ENCODE measurements around the gene CACNG6.
"Not testable (repeated sequence)": the region's sequence is repeated elsewhere in the genome, so short reads cannot be mapped to it uniquely, and the experiment has no call there.

Gene CACNG6

GRCh38 chr19:53991224-53992113, at the start of gene CACNG6:
Gene CACNG6 (plus strand): TSS chr19:53991637. CDS start chr19:53992878, 1,241 bp downstream.
- DNase-seq (ENCODE audit: low spot score): no peak

- no peak for DNase-seq (ENCODE audit: low spot score)
Observed at GRCh38 chr19:53942001-53942786, 49.2 kb upstream of the CACNG6 start.

GRCh38 chr19:53944416-53944815, 47.0 kb upstream of the CACNG6 start:
- DNase-seq (ENCODE audit: low spot score): no peak

GRCh38 chr19:53944933-53945332, 46.5 kb upstream of the CACNG6 start:
- DNase-seq (ENCODE audit: low spot score): no peak

GRCh38 chr19:53945441-53945840, 46.0 kb upstream of the CACNG6 start:
- no peak for DNase-seq (ENCODE audit: low spot score)

GRCh38 chr19:53945998-53946397, 45.4 kb upstream of the CACNG6 start:
- no peak for DNase-seq (ENCODE audit: low spot score)

- no peak for DNase-seq (ENCODE audit: low spot score)
Observed at GRCh38 chr19:53947624-53948023, 43.8 kb upstream of the CACNG6 start.

GRCh38 chr19:53948611-53949010, 42.8 kb upstream of the CACNG6 start:
- not testable (repeated sequence) for DNase-seq (ENCODE audit: low spot score)

- no peak for DNase-seq (ENCODE audit: low spot score)
Observed at GRCh38 chr19:53951436-53951835, 40.0 kb upstream of the CACNG6 start.

GRCh38 chr19:53951947-53952346, 39.5 kb upstream of the CACNG6 start:
- DNase-seq (ENCODE audit: low spot score): no peak

GRCh38 chr19:53953383-53953782, 38.1 kb upstream of the CACNG6 start:
- no peak for DNase-seq (ENCODE audit: low spot score)

GRCh38 chr19:53957448-53958167, 33.8 kb upstream of the CACNG6 start:
- no peak for DNase-seq (ENCODE audit: low spot score)

GRCh38 chr19:53958168-53958571, 33.3 kb upstream of the CACNG6 start:
- DNase-seq (ENCODE audit: low spot score): no peak

GRCh38 chr19:53958823-53959757, 32.3 kb upstream of the CACNG6 start:
- DNase-seq (ENCODE audit: low spot score): no peak

GRCh38 chr19:53960187-53960586, 31.2 kb upstream of the CACNG6 start:
- DNase-seq (ENCODE audit: low spot score): no peak

- no peak for DNase-seq (ENCODE audit: low spot score)
Observed at GRCh38 chr19:53960886-53961285, 30.6 kb upstream of the CACNG6 start.

- no peak for DNase-seq (ENCODE audit: low spot score)
Observed at GRCh38 chr19:53961523-53962356, 29.7 kb upstream of the CACNG6 start.

GRCh38 chr19:53962887-53963431, 28.5 kb upstream of the CACNG6 start, which contains the start of gene CACNG8:
Gene CACNG8 (plus strand): TSS chr19:53962937.
- DNase-seq (ENCODE audit: low spot score): no peak

- no peak for DNase-seq (ENCODE audit: low spot score)
Observed at GRCh38 chr19:53965091-53965490, 26.3 kb upstream of the CACNG6 start.

GRCh38 chr19:53966931-53967330, 24.5 kb upstream of the CACNG6 start:
- DNase-seq (ENCODE audit: low spot score): no peak

Data from LoVo (cell line).